K562 (cell line): ENCODE measurements around the gene TRANK1. TPM values are rescaled to one million over a fixed set of nuclear protein-coding genes. Genes with fewer than 3 reads are reported as not detected.

Source experiments
- ATF3 ChIP-seq, 2 experiments: fragments of 450-650 bp in 1 of 2; sonication (generic) in 1 of 2; formaldehyde crosslinking in 1 of 2; IDR thresholded peaks in 1 of 2; conservative IDR thresholded peaks in 1 of 2; 2 replicates each; pipeline versions ENCODE4 v1.6.1 to v1.8.1; 2016 to 2023; ENCODE audit warnings: mild to moderate bottlenecking in 2 of 2, moderate library complexity in 2 of 2, inconsistent platforms in 1 of 2, missing genetic modification reagents in 1 of 2
- C11orf30 ChIP-seq: fragments of 450-650 bp; IDR thresholded peaks from 2 replicates; pipeline ENCODE4 v1.6.1; 2016; ENCODE audit warnings: low read depth, mild to moderate bottlenecking
- DIDO1 ChIP-seq: fragments of 450-650 bp; IDR thresholded peaks from 2 replicates; pipeline ENCODE4 v1.6.1; 2016; ENCODE audit warnings: low read depth, missing biosample characterization, missing genetic modification characterization
- EP300 ChIP-seq: IDR thresholded peaks from 2 replicates; pipeline ENCODE4 v1.6.1; 2012; ENCODE audit warnings: low read length, improper control_type of control experiment
- FOXK1 ChIP-seq: sonication (generic); formaldehyde crosslinking; IDR thresholded peaks from 2 replicates; pipeline ENCODE4 v1.8.0; 2022; ENCODE audit warnings: missing genetic modification reagents, mild to moderate bottlenecking, borderline replicate concordance
- FOXP1 ChIP-seq: sonication (generic); formaldehyde crosslinking; IDR thresholded peaks from 2 replicates; pipeline ENCODE4 v1.8.0; 2022; ENCODE audit warnings: mild to moderate bottlenecking, missing genetic modification reagents
- JUND ChIP-seq, 2 experiments: IDR thresholded peaks; 2 replicates in 1 of 2; 3 replicates in 1 of 2; pipeline ENCODE4 v1.6.1; 2011; ENCODE audit warnings: borderline replicate concordance in 2 of 2, low read depth in 2 of 2, low read length in 2 of 2, improper control_type of control experiment in 1 of 2, missing biosample characterization in 1 of 2, missing genetic modification characterization in 1 of 2, missing genetic modification reagents in 1 of 2
- KDM4B ChIP-seq, 2 experiments: fragments of 450-650 bp in 1 of 2; sonication (generic) in 1 of 2; IDR thresholded peaks; 2 replicates each; pipeline ENCODE4 v1.6.1; 2016 to 2017; ENCODE audit warnings: borderline replicate concordance in 2 of 2, antibody characterized with exemption in 1 of 2, low read depth in 1 of 2, mild to moderate bottlenecking in 1 of 2
- MCM5 ChIP-seq: fragments of 450-650 bp; IDR thresholded peaks from 2 replicates; pipeline ENCODE4 v1.6.1; 2016; ENCODE audit warnings: low read depth
- NFXL1 ChIP-seq: fragments of 450-650 bp; formaldehyde crosslinking; IDR thresholded peaks from 2 replicates; pipeline ENCODE4 v1.4.0; 2021; ENCODE audit warnings: mild to moderate bottlenecking
- RBM39 ChIP-seq: fragments of 200-400 bp; formaldehyde crosslinking; optimal IDR thresholded peaks from 2 replicates; pipeline ENCODE3; 2018; ENCODE audit warnings: low read depth, low read length
- SPI1 ChIP-seq: IDR thresholded peaks from 2 replicates; pipeline ENCODE4 v1.6.1; 2011; ENCODE audit warnings: low read depth, low read length, control low read depth, borderline replicate concordance
- SREBF2 ChIP-seq: sonication (generic); formaldehyde crosslinking; IDR thresholded peaks from 2 replicates; pipeline ENCODE4 v1.4.0; 2020; ENCODE audit warnings: mild to moderate bottlenecking, missing genetic modification reagents
- TFAP4 ChIP-seq: sonication (generic); formaldehyde crosslinking; IDR thresholded peaks from 2 replicates; pipeline ENCODE4 v1.8.0; 2022; ENCODE audit warnings: missing genetic modification reagents, mild to moderate bottlenecking, moderate library complexity, borderline replicate concordance
- YY1 ChIP-seq, 3 experiments: IDR thresholded peaks; 2 replicates each; pipeline ENCODE4 v1.6.1; 2011; ENCODE audit warnings: low read length in 2 of 3, mild to moderate bottlenecking in 2 of 3, moderate library complexity in 2 of 3, borderline replicate concordance in 1 of 3, control low read depth in 1 of 3, low read depth in 1 of 3; ENCODE audit not compliant: insufficient read depth in 3 of 3, insufficient replicate concordance in 2 of 3, control insufficient read depth in 1 of 3, insufficient read length in 1 of 3; ENCODE audit errors: extremely low read depth in 1 of 3
- ZBTB2 ChIP-seq: fragments of 450-650 bp; IDR thresholded peaks from 2 replicates; pipeline ENCODE4 v1.6.1; 2016; ENCODE audit warnings: antibody characterized with exemption
- ZNF232 ChIP-seq: sonication (generic); formaldehyde crosslinking; IDR thresholded peaks from 2 replicates; pipeline ENCODE4 v1.8.0; 2022; ENCODE audit warnings: mild to moderate bottlenecking, missing genetic modification reagents
- ZNF444 ChIP-seq: fragments of 250-450 bp; sonication (Bioruptor Pico); IDR thresholded peaks from 2 replicates; pipeline ENCODE4 v1.4.0; 2020; ENCODE audit warnings: mild to moderate bottlenecking, moderate library complexity
- polyA plus RNA-seq, 8 experiments: library from polyadenylated mRNA; depleted of rRNA in 4 of 8; stranded (reverse) in 5 of 8; unstranded in 3 of 8; fragments of >200 nt; fragmentation: Nextera tagmentation in 2 of 8; fragmentation: Illumina TruSeq in 1 of 8; extraction: Ambion mirVana in 2 of 8; extraction: Trizol in 1 of 8; gene quantifications; 2 replicates each; pipeline versions ENCODE4 v1.2.1 to v1.2.3, GENCODE V29; 2011 to 2014; ENCODE audit warnings: inconsistent platforms in 1 of 8, missing spikeins in 1 of 8
- total RNA-seq, 7 experiments: library from RNA; depleted of rRNA in 6 of 7; stranded (reverse); fragments of >200 nt in 6 of 7; fragmentation: Illumina TruSeq in 2 of 7; extraction: Trizol in 2 of 7; gene quantifications; 2 replicates each; pipeline versions ENCODE4 v1.2.1 to v1.2.3, GENCODE V29; 2011 to 2021; ENCODE audit warnings: low replicate concordance in 1 of 7
- TF ChIP-seq, protein P1 (sequence below), 2 experiments: IDR thresholded peaks; 2 replicates each; pipeline ENCODE4 v1.6.1; 2011; ENCODE audit warnings: borderline replicate concordance in 1 of 2, control low read depth in 1 of 2, low read depth in 1 of 2, low read length in 1 of 2, mild to moderate bottlenecking in 1 of 2, mixed read lengths in 1 of 2, moderate library complexity in 1 of 2; ENCODE audit not compliant: insufficient read depth in 1 of 2, insufficient read length in 1 of 2, poor library complexity in 1 of 2, severe bottlenecking in 1 of 2; ENCODE audit errors: extremely low read depth in 1 of 2

TRANK1 gene
- total and polyA plus RNA-seq, 9 of the 15 experiments (the other 6 are each of a cell fraction or from before 2014, with no cell fraction given): 0.41 to 5.3 (median 2.1) TPM

- TF ChIP-seq ATF3 (IDR thresholded peaks at IDR 0.05) (peak; percentile 29; the same call in 1 of the 2 replicates), ATF3 (CRISPR knock-in tag; conservative IDR thresholded peaks at IDR 0.05) (no peak), FOXP1 (CRISPR knock-in tag) (no peak), YY1 (IDR thresholded peaks at IDR 0.05; ENCODE audit: borderline replicate concordance in 1 of 3, control insufficient read depth in 1 of 3, extremely low read depth in 1 of 3, insufficient read depth in 3 of 3, insufficient read length in 1 of 3, insufficient replicate concordance in 2 of 3, low read depth in 1 of 3, low read length in 2 of 3) (no peak), EP300 (peak; percentile 27; the same call in 1 of the 2 replicates), ZNF444 (CRISPR knock-in tag) (no peak), TFAP4 (CRISPR knock-in tag) (no peak), RBM39 (no peak), MCM5 (no peak), SPI1 (no peak), NFXL1 (CRISPR knock-in tag) (no peak), C11orf30 (0 out of 2 replicates have a peak, but pooled peaks have one; percentile 5), ZNF232 (CRISPR knock-in tag) (no peak), SREBF2 (no peak), ZBTB2 (no peak), JUND (IDR thresholded peaks at IDR 0.05; ENCODE audit: borderline replicate concordance, low read depth, low read length) (peak; percentile 49), JUND (tag; IDR thresholded peaks at IDR 0.05; ENCODE audit: borderline replicate concordance, low read depth, low read length) (no peak; the same call in 2 of the 3 replicates), FOXK1 (CRISPR knock-in tag) (no peak), KDM4B (IDR thresholded peaks at IDR 0.05; ENCODE audit: borderline replicate concordance in 2 of 2, low read depth in 1 of 2) (no peak), DIDO1 (tag) (no peak)
- TF ChIP-seq, protein P1, sequence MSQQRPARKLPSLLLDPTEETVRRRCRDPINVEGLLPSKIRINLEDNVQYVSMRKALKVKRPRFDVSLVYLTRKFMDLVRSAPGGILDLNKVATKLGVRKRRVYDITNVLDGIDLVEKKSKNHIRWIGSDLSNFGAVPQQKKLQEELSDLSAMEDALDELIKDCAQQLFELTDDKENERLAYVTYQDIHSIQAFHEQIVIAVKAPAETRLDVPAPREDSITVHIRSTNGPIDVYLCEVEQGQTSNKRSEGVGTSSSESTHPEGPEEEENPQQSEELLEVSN (IDR thresholded peaks at IDR 0.05; ENCODE audit: borderline replicate concordance in 1 of 2, extremely low read depth in 1 of 2, insufficient read depth in 1 of 2, insufficient read length in 1 of 2, low read depth in 1 of 2, low read length in 1 of 2, poor library complexity in 1 of 2, severe bottlenecking in 1 of 2): no peak
Measured at GRCh38 chr3:36920884-36921567, 23.8 kb downstream of the TRANK1 start (continued).
